H1 (cell line): Measurements from ENCODE around the gene CMSS1. TPM values are rescaled to one million over a fixed set of nuclear protein-coding genes. Genes with fewer than 3 reads are reported as not detected.

Experiments
- ATF3 ChIP-seq: IDR thresholded peaks from 2 replicates; pipeline ENCODE4 v1.6.1; 2011; ENCODE audit warnings: low read depth, mild to moderate bottlenecking, low read length; ENCODE audit not compliant: insufficient read depth
- BACH1 ChIP-seq: IDR thresholded peaks from 2 replicates; pipeline ENCODE4 v1.6.1; 2012; ENCODE audit warnings: low read length, improper control_type of control experiment
- CBX8 ChIP-seq: fragments of 300-800, 300-1000 bp; sonication (generic); IDR thresholded peaks from 2 replicates; pipeline ENCODE4 v1.7.1; 2016; ENCODE audit warnings: low read depth, low read length, borderline replicate concordance
- E2F6 ChIP-seq: IDR thresholded peaks from 2 replicates; pipeline ENCODE4 v1.6.1; 2012; ENCODE audit warnings: inconsistent platforms
- FOSL1 ChIP-seq: IDR thresholded peaks from 2 replicates; pipeline ENCODE4 v1.6.1; 2011; ENCODE audit warnings: mild to moderate bottlenecking, low read depth, low read length, moderate library complexity; ENCODE audit not compliant: insufficient read depth
- MAFK ChIP-seq: IDR thresholded peaks from 2 replicates; pipeline ENCODE4 v1.6.1; 2012; ENCODE audit warnings: low read depth, mild to moderate bottlenecking, improper control_type of control experiment, low read length
- POLR2AphosphoS5 ChIP-seq: IDR thresholded peaks from 2 replicates; pipeline ENCODE4 v1.6.1; 2011; ENCODE audit warnings: low read depth, low read length
- SAP30 ChIP-seq: fragments of 300-600 bp; sonication (generic); IDR thresholded peaks from 2 replicates; pipeline ENCODE4 v1.7.1; 2012; ENCODE audit warnings: low read length, moderate library complexity, mild to moderate bottlenecking, inconsistent platforms; ENCODE audit not compliant: insufficient read depth, insufficient replicate concordance
- polyA plus RNA-seq, 7 experiments: library from polyadenylated mRNA; depleted of rRNA in 3 of 7; stranded (reverse) in 5 of 7; unstranded in 2 of 7; fragments of >200 nt in 5 of 7; fragments of 200-250 nt in 2 of 7; gene quantifications; 1 replicate in 5 of 7; 2 replicates in 1 of 7; 4 replicates in 1 of 7; pipeline versions ENCODE4 v1.2.1 to v1.2.3, GENCODE V29; 2011 to 2013; ENCODE audit warnings: missing spikeins in 2 of 7, mixed read lengths in 2 of 7
- total RNA-seq: library from RNA; stranded (reverse); fragmentation: NEBNext Ultra II Directional; extraction: Animal tissue kit (Norgen Biotek cat#: 25700); gene quantifications from 2 replicates; pipeline ENCODE4 v1.2.1, GENCODE V29; 2021

CMSS1 gene
- total and polyA plus RNA-seq, 2 of the 8 experiments (the other 6 are each of a cell fraction or from before 2014, with no cell fraction given): 15.2 to 75.1 TPM

- TF ChIP-seq E2F6: no peak
- no peak for TF ChIP-seq FOSL1
- no peak for TF ChIP-seq MAFK
- TF ChIP-seq ATF3: no peak
- TF ChIP-seq BACH1: no peak
- TF ChIP-seq SAP30: no peak
- no peak for TF ChIP-seq POLR2AphosphoS5
- no peak for TF ChIP-seq CBX8
These were observed 12.5 kb upstream of the CMSS1 start (continued) for GRCh38 chr3:99805160-99805559.
